GM19351 (cell line): ENCODE measurements around the gene GAPDH.
A peak's percentile ranks its signal among the peaks of the same experiment; 100 is the strongest.
"Not testable (repeated sequence)": the region's sequence is repeated elsewhere in the genome, so short reads cannot be mapped to it uniquely, and the experiment has no call there.

Source experiments
- ATAC-seq: cut with Tn5 transposase; IDR thresholded peaks from one replicate; pipeline ENCODE4 v1.9.1; 2021; ENCODE audit warnings: mild to moderate bottlenecking, moderate library complexity; ENCODE audit not compliant: unreplicated experiment

Gene GAPDH

DNA sequence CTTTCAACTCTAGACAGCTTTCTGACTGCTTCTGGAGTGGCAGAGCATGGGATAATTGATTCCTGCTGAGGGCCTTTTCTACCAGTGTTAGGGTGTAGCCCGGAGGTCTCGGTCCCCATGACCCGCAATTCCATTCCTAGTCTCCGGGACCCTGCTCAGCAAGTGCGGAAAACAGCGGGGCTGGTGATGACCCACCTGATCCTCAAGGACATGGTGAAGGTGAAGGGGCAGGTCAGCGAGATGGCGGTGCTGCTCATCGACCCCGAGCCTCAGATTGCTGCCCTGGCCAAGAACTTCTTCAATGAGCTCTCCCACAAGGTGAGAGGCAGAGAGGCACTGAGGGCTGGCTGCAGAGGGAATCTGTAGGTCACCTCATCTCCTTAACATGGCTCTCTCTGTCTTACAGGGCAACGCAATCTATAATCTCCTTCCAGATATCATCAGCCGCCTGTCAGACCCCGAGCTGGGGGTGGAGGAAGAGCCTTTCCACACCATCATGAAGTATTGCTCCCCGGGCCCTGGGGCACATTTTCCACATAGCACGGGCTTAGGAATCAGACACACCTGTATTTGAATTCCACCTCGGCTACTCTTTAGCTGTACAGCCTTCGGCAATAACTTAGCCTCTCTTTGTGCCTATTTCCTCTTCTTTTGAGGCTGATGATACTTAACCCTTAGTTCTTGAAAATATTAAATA, 5.6 kb upstream of the GAPDH start:
- ATAC-seq: no peak

DNA sequence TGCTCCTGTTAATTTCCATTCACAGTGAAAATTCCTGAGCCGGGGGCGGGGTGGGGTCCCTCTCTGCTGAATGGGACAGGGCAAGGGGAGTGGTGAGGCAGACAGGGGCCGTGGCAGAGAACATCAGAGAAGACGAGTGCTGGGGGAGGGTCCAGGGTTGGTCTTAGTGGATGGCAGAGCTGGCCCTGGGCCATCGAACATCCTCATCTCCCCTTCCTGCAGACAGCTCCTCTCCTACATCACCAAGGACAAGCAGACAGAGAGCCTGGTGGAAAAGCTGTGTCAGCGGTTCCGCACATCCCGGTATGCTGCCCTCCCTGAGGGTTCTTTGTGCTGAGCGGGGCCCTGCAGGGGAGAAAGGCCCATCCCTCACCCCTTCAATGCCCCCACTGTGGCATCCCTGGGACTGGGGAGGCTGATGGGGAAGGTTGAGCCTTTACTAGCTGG, 5.0 kb upstream of the GAPDH start:
- no peak for ATAC-seq

- no peak for ATAC-seq
Measured at GRCh38 chr12:6530576-6531260, 3.6 kb upstream of the GAPDH start.

DNA sequence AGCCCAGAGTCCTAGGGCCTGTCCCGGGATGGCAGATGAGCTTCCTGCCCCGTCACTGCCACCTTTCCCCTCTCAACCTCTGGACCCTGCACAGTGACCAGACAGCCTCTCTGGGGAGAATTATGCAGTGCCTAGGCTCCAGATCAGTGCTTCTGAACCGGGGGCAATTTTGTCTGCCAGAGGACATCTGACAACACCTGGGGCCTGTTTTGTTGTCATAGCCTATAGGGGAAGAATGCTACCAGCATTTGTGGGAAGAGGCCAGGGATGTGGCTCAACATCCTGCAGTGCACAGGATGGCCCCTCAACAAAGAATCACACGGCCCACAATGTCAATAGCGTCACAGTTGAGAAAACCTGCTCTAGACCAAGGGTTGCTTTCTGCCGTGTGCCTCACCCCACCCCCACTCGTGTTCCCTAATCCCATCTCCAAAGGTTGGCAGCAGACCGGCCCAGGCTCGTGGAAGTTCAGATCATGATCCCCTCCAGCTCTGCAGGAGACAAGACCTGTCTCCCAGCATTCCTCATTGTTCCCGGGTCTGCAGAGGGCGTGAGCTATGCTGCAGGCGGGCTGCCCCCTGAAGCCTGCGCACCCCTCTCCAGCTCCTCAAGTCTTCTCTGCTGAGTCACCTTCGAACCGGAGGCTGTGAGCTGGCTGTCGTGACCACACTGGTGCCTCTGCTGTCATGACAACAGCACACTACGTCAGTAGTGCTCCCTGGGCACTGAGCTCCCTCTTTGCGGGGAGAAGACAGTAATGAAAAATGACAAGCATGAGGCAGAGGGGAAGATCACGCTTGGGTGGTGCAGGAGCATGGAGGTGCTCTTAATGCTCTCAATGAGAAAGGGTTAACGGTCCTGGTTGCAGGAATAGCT, 2.0 kb upstream of the GAPDH start:
- peak; percentile 41 for ATAC-seq

DNA sequence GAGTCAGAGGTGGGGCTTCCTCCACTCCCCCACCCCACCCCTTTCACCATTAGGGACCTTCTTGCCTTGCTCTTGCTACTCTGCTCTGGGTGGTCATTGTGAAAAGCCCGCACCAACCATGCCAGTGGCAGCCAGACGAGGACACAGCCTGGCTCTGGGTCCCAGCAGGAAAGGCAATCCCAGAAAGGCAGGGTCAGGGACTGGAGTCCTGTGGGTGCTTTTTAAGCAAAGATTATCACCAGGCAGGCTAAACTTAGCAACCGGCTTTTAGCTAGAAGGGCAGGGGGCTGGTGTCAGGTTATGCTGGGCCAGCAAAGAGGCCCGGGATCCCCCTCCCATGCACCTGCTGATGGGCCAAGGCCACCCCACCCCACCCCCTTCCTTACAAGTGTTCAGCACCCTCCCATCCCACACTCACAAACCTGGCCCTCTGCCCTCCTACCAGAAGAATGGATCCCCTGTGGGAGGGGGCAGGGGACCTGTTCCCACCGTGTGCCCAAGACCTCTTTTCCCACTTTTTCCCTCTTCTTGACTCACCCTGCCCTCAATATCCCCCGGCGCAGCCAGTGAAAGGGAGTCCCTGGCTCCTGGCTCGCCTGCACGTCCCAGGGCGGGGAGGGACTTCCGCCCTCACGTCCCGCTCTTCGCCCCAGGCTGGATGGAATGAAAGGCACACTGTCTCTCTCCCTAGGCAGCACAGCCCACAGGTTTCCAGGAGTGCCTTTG, 1.2 kb upstream of the GAPDH start:
- ATAC-seq: peak; percentile 21

- peak; percentile 12 for ATAC-seq
Measured at GRCh38 chr12:6533653-6533922, 729 bp upstream of the GAPDH start.

DNA sequence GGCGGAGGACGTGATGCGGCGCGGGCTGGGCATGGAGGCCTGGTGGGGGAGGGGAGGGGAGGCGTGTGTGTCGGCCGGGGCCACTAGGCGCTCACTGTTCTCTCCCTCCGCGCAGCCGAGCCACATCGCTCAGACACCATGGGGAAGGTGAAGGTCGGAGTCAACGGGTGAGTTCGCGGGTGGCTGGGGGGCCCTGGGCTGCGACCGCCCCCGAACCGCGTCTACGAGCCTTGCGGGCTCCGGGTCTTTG, 303 bp downstream of the GAPDH start:
- ATAC-seq: no peak

GRCh38 chr12:6534945-6535696, 804 bp downstream of the GAPDH start:
- no peak for ATAC-seq

DNA sequence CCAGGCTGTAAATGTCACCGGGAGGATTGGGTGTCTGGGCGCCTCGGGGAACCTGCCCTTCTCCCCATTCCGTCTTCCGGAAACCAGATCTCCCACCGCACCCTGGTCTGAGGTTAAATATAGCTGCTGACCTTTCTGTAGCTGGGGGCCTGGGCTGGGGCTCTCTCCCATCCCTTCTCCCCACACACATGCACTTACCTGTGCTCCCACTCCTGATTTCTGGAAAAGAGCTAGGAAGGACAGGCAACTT, 1.3 kb downstream of the GAPDH start:
- no peak for ATAC-seq

DNA sequence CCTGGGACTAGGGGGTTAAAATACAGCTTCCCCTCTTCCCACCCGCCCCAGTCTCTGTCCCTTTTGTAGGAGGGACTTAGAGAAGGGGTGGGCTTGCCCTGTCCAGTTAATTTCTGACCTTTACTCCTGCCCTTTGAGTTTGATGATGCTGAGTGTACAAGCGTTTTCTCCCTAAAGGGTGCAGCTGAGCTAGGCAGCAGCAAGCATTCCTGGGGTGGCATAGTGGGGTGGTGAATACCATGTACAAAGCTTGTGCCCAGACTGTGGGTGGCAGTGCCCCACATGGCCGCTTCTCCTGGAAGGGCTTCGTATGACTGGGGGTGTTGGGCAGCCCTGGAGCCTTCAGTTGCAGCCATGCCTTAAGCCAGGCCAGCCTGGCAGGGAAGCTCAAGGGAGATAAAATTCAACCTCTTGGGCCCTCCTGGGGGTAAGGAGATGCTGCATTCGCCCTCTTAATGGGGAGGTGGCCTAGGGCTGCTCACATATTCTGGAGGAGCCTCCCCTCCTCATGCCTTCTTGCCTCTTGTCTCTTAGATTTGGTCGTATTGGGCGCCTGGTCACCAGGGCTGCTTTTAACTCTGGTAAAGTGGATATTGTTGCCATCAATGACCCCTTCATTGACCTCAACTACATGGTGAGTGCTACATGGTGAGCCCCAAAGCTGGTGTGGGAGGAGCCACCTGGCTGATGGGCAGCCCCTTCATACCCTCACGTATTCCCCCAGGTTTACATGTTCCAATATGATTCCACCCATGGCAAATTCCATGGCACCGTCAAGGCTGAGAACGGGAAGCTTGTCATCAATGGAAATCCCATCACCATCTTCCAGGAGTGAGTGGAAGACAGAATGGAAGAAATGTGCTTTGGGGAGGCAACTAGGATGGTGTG, 1.9 kb downstream of the GAPDH start:
- no peak for ATAC-seq

- ATAC-seq: no peak
Measured at GRCh38 chr12:6536894-6537579, 2.7 kb downstream of the GAPDH start.

GRCh38 chr12:6537580-6538419, 3.5 kb downstream of the GAPDH start:
- not testable (repeated sequence) for ATAC-seq

GRCh38 chr12:6538420-6539313, 4.3 kb downstream of the GAPDH start:
- ATAC-seq: no peak

DNA sequence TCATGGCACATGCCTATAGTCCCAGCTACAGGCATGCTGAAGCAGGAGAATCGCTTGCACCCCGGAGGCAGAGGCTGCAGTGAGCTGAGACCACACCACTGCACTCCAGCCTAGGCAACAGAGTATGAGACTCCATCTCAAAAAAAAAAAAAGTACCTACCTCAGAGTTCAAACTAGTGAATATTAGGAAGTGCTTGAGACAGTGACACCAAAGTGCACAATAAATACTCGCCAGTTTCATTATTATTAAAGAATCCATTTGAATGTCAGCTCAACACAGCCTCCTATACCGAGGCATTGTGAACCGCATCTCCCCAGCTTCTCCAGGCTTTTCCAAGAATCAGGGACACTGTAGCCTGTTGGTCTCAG, 5.0 kb downstream of the GAPDH start:
- ATAC-seq: no peak

DNA sequence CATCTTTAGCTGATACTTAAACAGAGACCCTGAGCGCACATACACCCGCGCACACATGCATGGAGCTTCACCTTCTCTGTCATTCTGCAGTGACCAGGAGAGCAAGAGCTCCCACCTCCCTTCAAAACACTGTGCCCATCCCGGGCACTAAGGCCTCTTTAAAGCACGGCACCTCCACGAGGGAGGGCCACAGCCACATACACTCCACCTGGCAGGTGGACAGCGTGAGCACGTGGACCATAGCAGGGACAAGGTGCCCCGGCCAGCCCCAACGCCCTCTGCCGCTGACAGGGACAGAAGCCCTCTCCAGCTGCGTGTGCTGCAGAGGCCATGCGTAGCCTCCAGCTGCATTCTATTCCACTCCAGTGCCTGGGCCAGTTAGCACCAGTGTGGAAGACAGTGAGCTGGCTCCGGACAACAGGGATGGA, 5.4 kb downstream of the GAPDH start:
- ATAC-seq: no peak

DNA sequence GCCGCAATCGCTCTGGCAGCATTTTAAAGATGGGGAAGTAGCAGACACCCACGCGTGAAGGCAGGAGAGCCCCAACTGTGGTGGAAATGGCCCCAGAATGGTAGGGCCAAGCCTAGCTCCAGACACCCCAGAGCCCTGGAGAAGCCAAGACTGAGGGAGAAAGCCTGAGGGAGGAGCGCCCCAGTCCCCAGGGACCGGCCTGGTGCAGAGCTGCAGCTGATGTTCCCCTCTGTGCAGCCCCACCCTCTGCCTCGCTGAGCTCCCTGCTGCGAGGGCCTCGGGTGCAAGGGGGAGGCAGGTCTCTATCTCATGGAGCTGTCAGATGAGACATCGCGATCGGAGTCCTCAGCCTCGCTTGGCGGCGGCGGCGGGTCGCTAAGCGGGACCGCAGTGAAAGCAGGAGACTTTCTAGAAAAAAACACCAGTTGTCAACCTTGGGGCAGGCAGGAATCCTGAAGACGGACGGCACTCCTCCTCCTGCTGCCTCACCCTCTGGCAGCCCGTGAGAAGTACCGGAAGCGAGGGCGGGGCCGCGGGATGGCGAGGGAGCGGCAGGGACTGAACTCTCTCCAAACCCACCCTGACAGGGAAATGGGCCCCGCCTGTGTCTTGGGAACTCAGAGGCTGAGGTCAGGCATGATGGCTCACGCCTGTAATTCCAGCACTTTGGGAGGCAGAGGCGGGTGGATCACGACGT, 6.0 kb downstream of the GAPDH start:
- no peak for ATAC-seq
